BE2C (cell line): Measurements from ENCODE around the gene CCNE1.
"Not testable (repeated sequence)": the region's sequence is repeated elsewhere in the genome, so short reads cannot be mapped to it uniquely, and the experiment has no call there.

Experiments
- DNase-seq: peaks from one replicate; pipeline ENCODE4 v3.0.0-alpha.2; 2020
- H3K27me3 ChIP-seq: fragments of 250-450 bp; sonication (Bioruptor Pico); 2 replicates; pipeline ENCODE4 v1.5.1; 2020; ENCODE audit warnings: mild to moderate bottlenecking
- H3K36me3 ChIP-seq: fragments of 250-450 bp; sonication (Bioruptor Pico); 2 replicates; pipeline ENCODE4 v1.5.1; 2020; ENCODE audit warnings: mild to moderate bottlenecking
- H3K4me1 ChIP-seq: fragments of 250-450 bp; sonication (Bioruptor Pico); 2 replicates; pipeline ENCODE4 v1.5.1; 2020
- H3K4me3 ChIP-seq: 2 replicates; pipeline ENCODE4 v1.5.1; 2011; ENCODE audit warnings: low read depth, low read length
- H3K9me3 ChIP-seq: fragments of 250-450 bp; sonication (Bioruptor Pico); 2 replicates; pipeline ENCODE4 v1.5.1; 2020
- TF ChIP-seq, protein P1 (sequence below): IDR thresholded peaks from 2 replicates; pipeline ENCODE4 v1.5.1; 2012; ENCODE audit warnings: mild to moderate bottlenecking, low read depth, low read length

The CCNE1 gene

DNA sequence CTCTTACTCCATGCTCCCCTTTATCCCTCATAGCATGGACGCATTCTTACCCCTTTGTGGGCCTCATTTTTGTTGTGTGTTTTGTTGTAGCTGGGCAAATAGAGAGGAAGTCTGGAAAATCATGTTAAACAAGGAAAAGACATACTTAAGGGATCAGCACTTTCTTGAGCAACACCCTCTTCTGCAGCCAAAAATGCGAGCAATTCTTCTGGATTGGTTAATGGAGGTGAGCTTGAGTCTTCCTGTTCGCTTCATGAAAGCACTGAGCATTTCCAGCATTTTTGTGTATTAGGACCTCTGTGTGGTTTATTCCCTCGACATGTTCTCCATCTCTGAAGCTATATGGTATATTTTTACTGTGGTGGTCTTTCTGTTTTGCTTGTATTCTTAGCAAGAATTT is 5.5 kb downstream of the CCNE1 start:
- Histone ChIP-seq H3K27me3 (no peaks in the 10 kb centered on the region), H3K9me3 (no peaks in the 10 kb centered on the region), H3K4me1 (no peaks in the 10 kb centered on the region), H3K36me3 (peaks cover 4% of the 10 kb centered on the region; the same call in 1 of the 2 replicates), H3K4me3 (no peak overlapping the region)
- no peak for DNase-seq
- TF ChIP-seq, protein P1, sequence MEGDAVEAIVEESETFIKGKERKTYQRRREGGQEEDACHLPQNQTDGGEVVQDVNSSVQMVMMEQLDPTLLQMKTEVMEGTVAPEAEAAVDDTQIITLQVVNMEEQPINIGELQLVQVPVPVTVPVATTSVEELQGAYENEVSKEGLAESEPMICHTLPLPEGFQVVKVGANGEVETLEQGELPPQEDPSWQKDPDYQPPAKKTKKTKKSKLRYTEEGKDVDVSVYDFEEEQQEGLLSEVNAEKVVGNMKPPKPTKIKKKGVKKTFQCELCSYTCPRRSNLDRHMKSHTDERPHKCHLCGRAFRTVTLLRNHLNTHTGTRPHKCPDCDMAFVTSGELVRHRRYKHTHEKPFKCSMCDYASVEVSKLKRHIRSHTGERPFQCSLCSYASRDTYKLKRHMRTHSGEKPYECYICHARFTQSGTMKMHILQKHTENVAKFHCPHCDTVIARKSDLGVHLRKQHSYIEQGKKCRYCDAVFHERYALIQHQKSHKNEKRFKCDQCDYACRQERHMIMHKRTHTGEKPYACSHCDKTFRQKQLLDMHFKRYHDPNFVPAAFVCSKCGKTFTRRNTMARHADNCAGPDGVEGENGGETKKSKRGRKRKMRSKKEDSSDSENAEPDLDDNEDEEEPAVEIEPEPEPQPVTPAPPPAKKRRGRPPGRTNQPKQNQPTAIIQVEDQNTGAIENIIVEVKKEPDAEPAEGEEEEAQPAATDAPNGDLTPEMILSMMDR, result no peak

DNA sequence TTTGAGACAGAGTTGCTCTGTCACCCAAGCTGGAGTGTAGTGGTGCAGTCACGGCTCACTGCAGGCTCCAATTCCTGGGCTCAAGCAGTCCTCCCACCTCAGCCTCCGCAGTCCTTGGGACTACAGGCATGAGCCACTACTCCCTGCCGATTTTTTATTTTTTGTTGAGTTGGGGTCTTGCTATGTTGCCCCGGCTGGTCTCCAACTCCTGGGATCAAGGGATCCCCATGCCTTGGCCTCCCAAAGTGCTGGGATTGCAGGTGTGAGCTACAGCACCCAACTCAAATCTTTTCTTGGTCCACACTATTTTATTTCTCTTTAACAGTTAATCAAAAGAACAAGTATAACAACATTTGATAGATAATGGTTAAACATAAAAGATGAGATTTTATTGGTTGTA is 7.5 kb downstream of the CCNE1 start:
- TF ChIP-seq, protein P1, result no peak
- H3K36me3 ChIP-seq, result peaks cover 5% of the 10 kb centered on the region; the same call in 1 of the 2 replicates
- DNase-seq, result no peak
- no peaks in the 10 kb centered on the region for H3K27me3 ChIP-seq
- no peaks in the 10 kb centered on the region for H3K9me3 ChIP-seq
- H3K4me3 ChIP-seq, result no peak overlapping the region
- H3K4me1 ChIP-seq, result no peaks in the 10 kb centered on the region

DNA sequence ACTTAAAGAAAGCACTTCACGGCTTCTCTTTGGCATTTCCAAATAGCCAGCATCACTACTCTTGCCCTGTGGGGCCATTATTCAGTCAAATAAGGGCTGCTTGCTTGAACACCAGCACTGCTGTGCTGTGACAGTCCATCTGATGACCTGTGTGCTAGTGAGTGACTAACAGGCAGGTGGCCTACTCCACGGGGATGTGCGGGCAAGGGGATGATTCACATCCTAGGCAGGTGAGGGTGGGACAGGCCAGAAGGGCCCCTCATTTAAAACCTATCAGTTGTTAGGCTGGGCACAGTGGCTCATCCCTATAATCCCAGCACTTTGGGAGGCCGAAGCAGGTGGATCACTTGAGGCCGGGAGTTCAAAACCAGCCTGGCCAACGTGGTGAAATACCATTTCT is 8.2 kb downstream of the CCNE1 start:
- no peaks in the 10 kb centered on the region for H3K27me3 ChIP-seq
- H3K4me1 ChIP-seq, result no peaks in the 10 kb centered on the region
- DNase-seq, result no peak
- no peaks in the 10 kb centered on the region for H3K9me3 ChIP-seq
- H3K36me3 ChIP-seq, result peaks cover 5% of the 10 kb centered on the region; the same call in 1 of the 2 replicates
- TF ChIP-seq, protein P1, result no peak
- H3K4me3 ChIP-seq, result no peak overlapping the region

DNA sequence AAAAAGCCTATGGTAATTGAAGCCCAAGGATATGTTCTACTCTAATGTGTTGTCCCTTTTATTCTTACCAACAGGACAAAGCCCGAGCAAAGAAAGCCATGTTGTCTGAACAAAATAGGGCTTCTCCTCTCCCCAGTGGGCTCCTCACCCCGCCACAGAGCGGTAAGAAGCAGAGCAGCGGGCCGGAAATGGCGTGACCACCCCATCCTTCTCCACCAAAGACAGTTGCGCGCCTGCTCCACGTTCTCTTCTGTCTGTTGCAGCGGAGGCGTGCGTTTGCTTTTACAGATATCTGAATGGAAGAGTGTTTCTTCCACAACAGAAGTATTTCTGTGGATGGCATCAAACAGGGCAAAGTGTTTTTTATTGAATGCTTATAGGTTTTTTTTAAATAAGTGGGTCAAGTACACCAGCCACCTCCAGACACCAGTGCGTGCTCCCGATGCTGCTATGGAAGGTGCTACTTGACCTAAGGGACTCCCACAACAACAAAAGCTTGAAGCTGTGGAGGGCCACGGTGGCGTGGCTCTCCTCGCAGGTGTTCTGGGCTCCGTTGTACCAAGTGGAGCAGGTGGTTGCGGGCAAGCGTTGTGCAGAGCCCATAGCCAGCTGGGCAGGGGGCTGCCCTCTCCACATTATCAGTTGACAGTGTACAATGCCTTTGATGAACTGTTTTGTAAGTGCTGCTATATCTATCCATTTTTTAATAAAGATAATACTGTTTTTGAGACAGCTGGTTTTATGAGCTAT is 12.0 kb downstream of the CCNE1 start:
- Histone ChIP-seq H3K36me3 (peaks cover 5% of the 10 kb centered on the region; the same call in 1 of the 2 replicates), H3K4me1 (no peaks in the 10 kb centered on the region), H3K4me3 (no peak overlapping the region), H3K9me3 (no peaks in the 10 kb centered on the region), H3K27me3 (no peaks in the 10 kb centered on the region)
- TF ChIP-seq, protein P1, result no peak
- DNase-seq, result no peak

DNA sequence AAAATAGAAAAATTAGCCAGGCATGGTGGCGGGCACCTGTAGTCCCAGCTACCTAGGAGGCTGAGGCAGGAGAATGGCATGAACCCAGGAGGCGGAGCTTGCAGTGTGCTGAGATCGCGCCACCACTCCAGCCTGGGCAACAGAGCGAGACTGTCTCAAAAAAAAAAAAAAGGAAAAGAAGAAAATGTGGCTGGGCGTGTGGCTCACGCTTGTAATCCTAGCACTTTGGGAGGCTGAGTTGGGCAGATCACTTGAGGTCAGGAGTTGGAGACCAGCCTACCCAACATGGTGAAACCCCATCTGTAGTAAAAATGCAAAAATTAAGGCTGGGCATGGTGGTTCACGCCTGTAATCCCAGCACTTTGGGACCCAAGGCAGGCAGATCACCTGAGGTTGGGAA is 13.5 kb downstream of the CCNE1 start:
- not testable (repeated sequence) for DNase-seq, H3K27me3 ChIP-seq, H3K4me3 ChIP-seq, H3K4me1 ChIP-seq, H3K36me3 ChIP-seq, H3K9me3 ChIP-seq

DNA sequence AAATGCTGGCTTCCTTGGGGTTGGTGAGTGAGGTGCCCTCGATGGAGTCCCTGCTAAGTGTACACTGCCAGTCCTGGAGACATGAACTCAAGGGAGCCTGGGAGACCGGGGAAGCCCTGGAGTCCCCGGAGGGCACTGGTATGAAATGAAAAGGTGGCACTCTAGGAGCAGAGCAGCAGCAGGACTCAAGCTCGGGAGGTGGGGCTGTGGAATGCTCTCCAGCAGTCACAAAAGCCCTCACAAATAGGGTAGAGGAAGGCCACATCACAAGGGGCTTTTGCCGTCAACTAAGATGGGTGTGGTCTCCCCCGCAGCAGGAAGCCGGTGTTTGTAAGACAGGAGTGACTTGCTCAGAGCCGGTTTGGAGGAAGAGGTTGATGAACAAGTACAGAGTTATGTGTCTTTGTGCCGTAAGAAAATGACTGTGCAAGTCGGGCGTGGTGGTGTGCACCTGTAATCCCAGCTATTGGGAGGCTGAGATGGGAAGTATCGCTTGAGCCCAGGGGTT is 19.3 kb downstream of the CCNE1 start:
- H3K27me3 ChIP-seq, result peaks cover 9% of the 10 kb centered on the region; the same call in 1 of the 2 replicates
- no peaks in the 10 kb centered on the region for H3K36me3 ChIP-seq
- DNase-seq, result no peak
- no peaks in the 10 kb centered on the region for H3K4me1 ChIP-seq
- TF ChIP-seq, protein P1, result no peak
- no peaks in the 10 kb centered on the region for H3K9me3 ChIP-seq
- H3K4me3 ChIP-seq, result no peak overlapping the region
